Measurements from ENCODE around the gene PARVB. TPM values are rescaled to one million over a fixed set of nuclear protein-coding genes. Genes with fewer than 3 reads are reported as not detected.
A peak's percentile ranks its signal among the peaks of the same experiment; 100 is the strongest.

PARVB gene
- total and polyA plus RNA-seq, 9 of the 15 experiments (the other 6 are each of a cell fraction or from before 2014, with no cell fraction given) = 1.1 to 59.2 (median 29.2) TPM

GRCh38 chr22:44075670-44076069 is 51.6 kb downstream of the PARVB start (continued):
- TF ChIP-seq HINFP (tag; conservative IDR thresholded peaks at IDR 0.05; ENCODE audit: low read depth) (no peak), TCF3 (CRISPR knock-in tag; IDR thresholded peaks at IDR 0.05) (no peak)

GRCh38 chr22:44076825-44077224 is 52.7 kb downstream of the PARVB start:
- TF ChIP-seq PRMT5 (CRISPR knock-in tag; IDR thresholded peaks at IDR 0.05) (no peak), HINFP (tag; conservative IDR thresholded peaks at IDR 0.05; ENCODE audit: low read depth) (no peak), ZNF274 (IDR thresholded peaks at IDR 0.05; ENCODE audit: borderline replicate concordance, low read depth, low read length) (no peak), ZNF780A (CRISPR knock-in tag; IDR thresholded peaks at IDR 0.05) (no peak), TFAP4 (CRISPR knock-in tag; IDR thresholded peaks at IDR 0.05; ENCODE audit: borderline replicate concordance) (no peak), ZNF699 (CRISPR knock-in tag; IDR thresholded peaks at IDR 0.05; ENCODE audit: insufficient replicate concordance) (no peak), ZBTB7A (IDR thresholded peaks at IDR 0.05; ENCODE audit: borderline replicate concordance, control insufficient read depth, low read depth, low read length) (no peak), CBX1 (IDR thresholded peaks at IDR 0.05; ENCODE audit: low read depth) (no peak), ZSCAN32 (CRISPR knock-in tag; IDR thresholded peaks at IDR 0.05) (no peak), ZNF586 (CRISPR knock-in tag; conservative IDR thresholded peaks at IDR 0.05) (no peak)
- no peak overlapping the region for H3K4me2 ChIP-seq (ENCODE audit: insufficient read depth, low read length)
- H3K79me2 ChIP-seq (ENCODE audit: control insufficient read depth, insufficient read depth, low read length) = no peaks in the 10 kb centered on the region
- H2AFZ ChIP-seq (ENCODE audit: low read depth, low read length) = no peak overlapping the region
- ChIA-PET CTCF (ENCODE audit: low intra/inter-chr PET ratio) (no interaction called here), POLR2A (no interaction called here)
- in situ Hi-C loops (cut with MboI) (loop anchor here (5.0 to 10.0 kb wide), 2 partner anchors 80 to 548 kb away; no protein-coding TSS in a partner anchor), intact Hi-C loops (cut with micrococcal nuclease) (no loop called here)
- no peak overlapping the region for H3K27ac ChIP-seq (ENCODE audit: extremely low read depth, low read depth, low read length)
- peaks cover 0 to 10% of the 10 kb centered on the region in 2 experiments; a peak in 2 of 5 replicates for H3K4me1 ChIP-seq (replicated peaks in 1 of 2; ENCODE audit: control insufficient read depth in 2 of 2, insufficient read depth in 2 of 2, low read length in 2 of 2)
- FAIRE-seq (no peak), DNase-seq (ENCODE audit: extremely low read depth in 1 of 4, low spot score in 3 of 4) (no peak), ATAC-seq (no peak)
- H3K9me3 ChIP-seq (replicated peaks; ENCODE audit: control insufficient read depth, insufficient read depth, low read depth, low read length) = no peaks in the 10 kb centered on the region
- H3K9me1 ChIP-seq (ENCODE audit: control insufficient read depth, insufficient read depth, low read length) = no peaks in the 10 kb centered on the region
- WGBS (ENCODE audit: insufficient coverage, low coverage, missing lambda C conversion rate) = 78% methylated on average over 5 of the region's 8 CpGs
- no peaks in the 10 kb centered on the region for H3K36me3 ChIP-seq (ENCODE audit: control insufficient read depth, insufficient read depth, low read length)
- no peak overlapping the region for H3K4me3 ChIP-seq
- H4K20me1 ChIP-seq (replicated peaks; ENCODE audit: control insufficient read depth, insufficient read depth, low read length) = no peaks in the 10 kb centered on the region; the same call in 1 of the 2 replicates
- no TSS peak for BruUV-seq (replicated peaks)
- H3K27me3 ChIP-seq (ENCODE audit: control insufficient read depth in 2 of 2, insufficient read depth in 2 of 2, low read length in 2 of 2) = no peaks in the 10 kb centered on the region
- peak overlapping the region in 1 of 2 experiments; percentile 43; a peak in 1 of 4 replicates for H3K9ac ChIP-seq (ENCODE audit: insufficient read depth in 1 of 2, low read depth in 2 of 2, low read length in 2 of 2)
